Prostate gland (tissue), 2 donors: Measurements from ENCODE around the gene TMEM222.

Experiments
- CTCF ChIP-seq, 4 experiments: fragments of 200-600 bp in 2 of 4; fragments of 450-650 bp in 2 of 4; sonication (generic) in 2 of 4; IDR thresholded peaks; 1 replicate in 3 of 4; 2 replicates in 1 of 4; pipeline ENCODE4 v1.5.1; 2016 to 2019; ENCODE audit warnings: antibody characterized with exemption in 4 of 4, mild to moderate bottlenecking in 2 of 4, moderate library complexity in 2 of 4
- POLR2A ChIP-seq: fragments of 450-650 bp; IDR thresholded peaks from one replicate; pipeline ENCODE4 v1.6.1; 2016; ENCODE audit warnings: antibody characterized with exemption, mild to moderate bottlenecking
- POLR2AphosphoS5 ChIP-seq: sonication (generic); formaldehyde crosslinking; IDR thresholded peaks from one replicate; pipeline ENCODE4 v1.6.1; 2017; ENCODE audit warnings: antibody characterized with exemption

DNA sequence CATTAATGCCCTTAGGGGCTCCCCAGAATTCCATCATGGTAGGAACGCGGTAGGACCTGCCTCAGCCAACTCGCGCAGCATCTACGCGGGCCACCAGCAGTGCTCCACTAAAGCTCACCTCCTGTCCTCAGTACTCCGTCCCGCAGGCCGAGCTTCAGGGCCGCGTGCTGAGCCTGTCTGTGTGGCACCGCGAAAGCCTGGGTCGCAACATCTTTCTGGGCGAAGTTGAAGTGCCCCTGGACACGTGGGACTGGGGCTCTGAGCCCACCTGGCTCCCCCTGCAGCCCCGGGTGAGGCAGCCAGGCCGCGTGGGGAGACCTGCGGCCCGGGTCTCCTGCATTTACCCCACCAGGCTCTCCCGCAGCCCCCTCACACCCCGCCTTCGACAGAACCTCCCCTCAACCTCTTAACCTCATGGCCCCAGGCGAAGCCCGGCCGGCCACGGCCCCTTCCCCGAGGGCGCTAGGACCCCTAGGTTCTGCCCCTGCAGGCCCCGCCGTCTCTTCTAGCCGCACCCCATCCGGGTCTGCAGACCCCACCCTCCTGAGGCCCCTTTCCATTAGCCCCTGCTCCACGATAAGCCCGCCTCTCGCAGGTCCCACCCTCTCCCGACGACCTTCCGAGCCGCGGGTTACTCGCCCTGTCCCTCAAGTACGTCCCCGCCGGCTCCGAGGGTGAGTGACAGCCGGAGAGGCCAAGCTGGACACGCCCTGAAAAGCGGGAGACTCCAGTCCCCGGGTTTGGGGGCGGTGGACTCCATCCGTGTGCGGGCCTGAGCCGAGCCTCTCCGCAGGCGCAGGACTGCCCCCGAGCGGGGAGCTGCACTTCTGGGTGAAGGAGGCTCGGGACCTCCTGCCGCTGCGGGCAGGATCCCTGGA lies 28.9 kb downstream of the TMEM222 start:
- TF ChIP-seq CTCF (IDR thresholded peaks at IDR 0.05) (no peak), POLR2A (no peak), POLR2AphosphoS5 (no peak)
